WTC11 (cell line): ENCODE results near the gene PPP2R3C. TPM values are rescaled to one million over a fixed set of nuclear protein-coding genes. Genes with fewer than 3 reads are reported as not detected.

Source experiments
- ATAC-seq: fragments of 200-7000 bp; cut with Tn5 transposase; 2 replicates; pipeline ENCODE4 v1.10.0; 2021; ENCODE audit warnings: mild to moderate bottlenecking, moderate library complexity
- CTCF ChIA-PET: fragments of 300-600 bp; sonication (Branson Sonifier 250); formaldehyde crosslinking; loops from one replicate; lab custom pipeline; 2021; ENCODE audit warnings: antibody characterized with exemption; lab: Charles Lee
- POLR2A ChIA-PET: fragments of 350-600 bp; sonication (Branson Sonifier 250); formaldehyde crosslinking; loops from one replicate; lab custom pipeline; 2021; ENCODE audit warnings: antibody characterized with exemption; lab: Charles Lee
- DNase-seq: peaks from one replicate; pipeline ENCODE4 v3.0.0; 2021; ENCODE audit warnings: low spot score
- H3K27ac Mint-ChIP-seq: 2 replicates; pipeline ENCODE4 v1.8.0; 2021; ENCODE audit warnings: mixed read lengths
- H3K27me3 Mint-ChIP-seq: 2 replicates; pipeline ENCODE4 v1.8.0; 2021; ENCODE audit warnings: low read depth, mild to moderate bottlenecking, moderate library complexity, mixed read lengths
- H3K36me3 Mint-ChIP-seq: 2 replicates; pipeline ENCODE4 v1.8.0; 2021; ENCODE audit warnings: mixed read lengths
- H3K4me1 Mint-ChIP-seq: 2 replicates; pipeline ENCODE4 v1.8.0; 2022; ENCODE audit warnings: mixed read lengths
- H3K4me3 Mint-ChIP-seq: 2 replicates; pipeline ENCODE4 v1.8.0; 2021; ENCODE audit warnings: mild to moderate bottlenecking, moderate library complexity, mixed read lengths
- H3K9me3 Mint-ChIP-seq: 2 replicates; pipeline ENCODE4 v1.8.0; 2021; ENCODE audit warnings: mixed read lengths
- CBFB ChIP-seq: sonication (generic); formaldehyde crosslinking; IDR thresholded peaks from 2 replicates; pipeline ENCODE4 v1.8.1; 2022; ENCODE audit warnings: mild to moderate bottlenecking, low read depth, missing genetic modification reagents
- FOXJ3 ChIP-seq: sonication (generic); formaldehyde crosslinking; IDR thresholded peaks from 2 replicates; pipeline ENCODE4 v1.9.0; 2021; ENCODE audit warnings: missing genetic modification reagents, mild to moderate bottlenecking, borderline replicate concordance
- GTF2I ChIP-seq: fragments of 250-450 bp; sonication (Bioruptor Pico); conservative IDR thresholded peaks from 2 replicates; pipeline ENCODE4 v1.4.0; 2021; ENCODE audit warnings: mild to moderate bottlenecking
- IRF2 ChIP-seq: sonication (generic); formaldehyde crosslinking; IDR thresholded peaks from 2 replicates; pipeline ENCODE4 v1.8.0; 2022; ENCODE audit warnings: low read depth, missing genetic modification reagents, borderline replicate concordance
- PRRX2 ChIP-seq: fragments of 250-450 bp; sonication (Bioruptor Pico); IDR thresholded peaks from 2 replicates; pipeline ENCODE4 v1.8.0; 2021; ENCODE audit warnings: mild to moderate bottlenecking
- SMAD4 ChIP-seq: sonication (generic); formaldehyde crosslinking; IDR thresholded peaks from 2 replicates; pipeline ENCODE4 v1.8.0; 2022; ENCODE audit warnings: mild to moderate bottlenecking, missing genetic modification reagents
- TCF7 ChIP-seq: sonication (generic); formaldehyde crosslinking; IDR thresholded peaks from 2 replicates; pipeline ENCODE4 v1.8.0; 2022; ENCODE audit warnings: mild to moderate bottlenecking, low read depth, missing genetic modification reagents, moderate library complexity
- total RNA-seq: library from RNA; stranded (reverse); gene quantifications from 3 replicates; pipeline ENCODE4 v1.2.3, GENCODE V29; 2021
- TF ChIP-seq, protein P1 (sequence below): sonication (generic); formaldehyde crosslinking; IDR thresholded peaks from 2 replicates; pipeline ENCODE4 v1.8.1; 2023; ENCODE audit warnings: mild to moderate bottlenecking, missing genetic modification reagents
- TF ChIP-seq, protein P2 (sequence below): sonication (generic); formaldehyde crosslinking; IDR thresholded peaks from 2 replicates; pipeline ENCODE4 v1.8.1; 2022; ENCODE audit warnings: mild to moderate bottlenecking, missing genetic modification reagents, moderate library complexity, borderline replicate concordance
- TF ChIP-seq, protein P3 (sequence below): sonication (generic); formaldehyde crosslinking; IDR thresholded peaks from 2 replicates; pipeline ENCODE4 v1.8.1; 2022; ENCODE audit warnings: low read depth, mild to moderate bottlenecking, moderate library complexity, missing genetic modification reagents, borderline replicate concordance
- TF ChIP-seq, protein P4 (sequence below): sonication (generic); formaldehyde crosslinking; IDR thresholded peaks from 2 replicates; pipeline ENCODE4 v1.8.0; 2022; ENCODE audit warnings: missing genetic modification reagents
- TF ChIP-seq, protein P5 (sequence below): sonication (generic); formaldehyde crosslinking; IDR thresholded peaks from 2 replicates; pipeline ENCODE4 v1.8.1; 2023; ENCODE audit warnings: mild to moderate bottlenecking, missing genetic modification reagents, borderline replicate concordance
- TF ChIP-seq, protein P6 (sequence below): sonication (generic); formaldehyde crosslinking; IDR thresholded peaks from 2 replicates; pipeline ENCODE4 v1.8.0; 2022; ENCODE audit warnings: mild to moderate bottlenecking, missing genetic modification reagents

PPP2R3C gene
- total RNA-seq, 1 experiment from 2014 or later = 31.6 TPM

DNA sequence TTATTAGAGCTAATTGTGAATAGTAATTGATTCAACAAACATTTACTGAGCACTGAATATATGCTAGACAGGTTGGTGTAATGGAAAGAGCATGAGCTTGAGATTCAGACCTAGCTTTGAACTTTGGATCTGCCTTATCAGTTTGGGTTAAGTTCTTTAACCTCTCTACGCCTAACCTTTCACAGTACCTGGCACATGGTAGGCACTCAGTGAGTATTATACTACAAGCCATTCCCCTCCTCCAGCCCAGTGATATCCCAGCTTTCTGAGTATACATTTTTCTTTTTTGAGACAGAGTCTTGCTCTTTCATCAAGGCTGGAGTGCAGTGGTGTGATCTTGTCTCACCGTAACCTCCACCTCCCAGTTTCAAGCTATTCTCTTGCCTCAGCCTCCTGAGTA, 43.7 kb downstream of the PPP2R3C start:
- Mint-ChIP-seq H3K4me3 (no peak overlapping the region), H3K36me3 (peaks cover 11% of the 10 kb centered on the region; the same call in 1 of the 2 replicates), H3K9me3 (no peaks in the 10 kb centered on the region), H3K27me3 (no peaks in the 10 kb centered on the region), H3K4me1 (no peaks in the 10 kb centered on the region), H3K27ac (no peak overlapping the region)
- TF ChIP-seq, protein P1, sequence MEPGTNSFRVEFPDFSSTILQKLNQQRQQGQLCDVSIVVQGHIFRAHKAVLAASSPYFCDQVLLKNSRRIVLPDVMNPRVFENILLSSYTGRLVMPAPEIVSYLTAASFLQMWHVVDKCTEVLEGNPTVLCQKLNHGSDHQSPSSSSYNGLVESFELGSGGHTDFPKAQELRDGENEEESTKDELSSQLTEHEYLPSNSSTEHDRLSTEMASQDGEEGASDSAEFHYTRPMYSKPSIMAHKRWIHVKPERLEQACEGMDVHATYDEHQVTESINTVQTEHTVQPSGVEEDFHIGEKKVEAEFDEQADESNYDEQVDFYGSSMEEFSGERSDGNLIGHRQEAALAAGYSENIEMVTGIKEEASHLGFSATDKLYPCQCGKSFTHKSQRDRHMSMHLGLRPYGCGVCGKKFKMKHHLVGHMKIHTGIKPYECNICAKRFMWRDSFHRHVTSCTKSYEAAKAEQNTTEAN = no peak
- TF ChIP-seq, protein P2, sequence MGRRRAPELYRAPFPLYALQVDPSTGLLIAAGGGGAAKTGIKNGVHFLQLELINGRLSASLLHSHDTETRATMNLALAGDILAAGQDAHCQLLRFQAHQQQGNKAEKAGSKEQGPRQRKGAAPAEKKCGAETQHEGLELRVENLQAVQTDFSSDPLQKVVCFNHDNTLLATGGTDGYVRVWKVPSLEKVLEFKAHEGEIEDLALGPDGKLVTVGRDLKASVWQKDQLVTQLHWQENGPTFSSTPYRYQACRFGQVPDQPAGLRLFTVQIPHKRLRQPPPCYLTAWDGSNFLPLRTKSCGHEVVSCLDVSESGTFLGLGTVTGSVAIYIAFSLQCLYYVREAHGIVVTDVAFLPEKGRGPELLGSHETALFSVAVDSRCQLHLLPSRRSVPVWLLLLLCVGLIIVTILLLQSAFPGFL (CRISPR knock-in tag) = no peak
- TF ChIP-seq, protein P3, sequence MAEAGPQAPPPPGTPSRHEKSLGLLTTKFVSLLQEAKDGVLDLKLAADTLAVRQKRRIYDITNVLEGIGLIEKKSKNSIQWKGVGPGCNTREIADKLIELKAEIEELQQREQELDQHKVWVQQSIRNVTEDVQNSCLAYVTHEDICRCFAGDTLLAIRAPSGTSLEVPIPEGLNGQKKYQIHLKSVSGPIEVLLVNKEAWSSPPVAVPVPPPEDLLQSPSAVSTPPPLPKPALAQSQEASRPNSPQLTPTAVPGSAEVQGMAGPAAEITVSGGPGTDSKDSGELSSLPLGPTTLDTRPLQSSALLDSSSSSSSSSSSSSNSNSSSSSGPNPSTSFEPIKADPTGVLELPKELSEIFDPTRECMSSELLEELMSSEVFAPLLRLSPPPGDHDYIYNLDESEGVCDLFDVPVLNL (CRISPR knock-in tag) = no peak
- TF ChIP-seq PRRX2 (CRISPR knock-in tag) (no peak), FOXJ3 (CRISPR knock-in tag) (no peak), GTF2I (CRISPR knock-in tag) (no peak)
- TF ChIP-seq, protein P4, sequence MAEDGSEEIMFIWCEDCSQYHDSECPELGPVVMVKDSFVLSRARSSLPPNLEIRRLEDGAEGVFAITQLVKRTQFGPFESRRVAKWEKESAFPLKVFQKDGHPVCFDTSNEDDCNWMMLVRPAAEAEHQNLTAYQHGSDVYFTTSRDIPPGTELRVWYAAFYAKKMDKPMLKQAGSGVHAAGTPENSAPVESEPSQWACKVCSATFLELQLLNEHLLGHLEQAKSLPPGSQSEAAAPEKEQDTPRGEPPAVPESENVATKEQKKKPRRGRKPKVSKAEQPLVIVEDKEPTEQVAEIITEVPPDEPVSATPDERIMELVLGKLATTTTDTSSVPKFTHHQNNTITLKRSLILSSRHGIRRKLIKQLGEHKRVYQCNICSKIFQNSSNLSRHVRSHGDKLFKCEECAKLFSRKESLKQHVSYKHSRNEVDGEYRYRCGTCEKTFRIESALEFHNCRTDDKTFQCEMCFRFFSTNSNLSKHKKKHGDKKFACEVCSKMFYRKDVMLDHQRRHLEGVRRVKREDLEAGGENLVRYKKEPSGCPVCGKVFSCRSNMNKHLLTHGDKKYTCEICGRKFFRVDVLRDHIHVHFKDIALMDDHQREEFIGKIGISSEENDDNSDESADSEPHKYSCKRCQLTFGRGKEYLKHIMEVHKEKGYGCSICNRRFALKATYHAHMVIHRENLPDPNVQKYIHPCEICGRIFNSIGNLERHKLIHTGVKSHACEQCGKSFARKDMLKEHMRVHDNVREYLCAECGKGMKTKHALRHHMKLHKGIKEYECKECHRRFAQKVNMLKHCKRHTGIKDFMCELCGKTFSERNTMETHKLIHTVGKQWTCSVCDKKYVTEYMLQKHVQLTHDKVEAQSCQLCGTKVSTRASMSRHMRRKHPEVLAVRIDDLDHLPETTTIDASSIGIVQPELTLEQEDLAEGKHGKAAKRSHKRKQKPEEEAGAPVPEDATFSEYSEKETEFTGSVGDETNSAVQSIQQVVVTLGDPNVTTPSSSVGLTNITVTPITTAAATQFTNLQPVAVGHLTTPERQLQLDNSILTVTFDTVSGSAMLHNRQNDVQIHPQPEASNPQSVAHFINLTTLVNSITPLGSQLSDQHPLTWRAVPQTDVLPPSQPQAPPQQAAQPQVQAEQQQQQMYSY (CRISPR knock-in tag) = no peak
- TF ChIP-seq, protein P5, sequence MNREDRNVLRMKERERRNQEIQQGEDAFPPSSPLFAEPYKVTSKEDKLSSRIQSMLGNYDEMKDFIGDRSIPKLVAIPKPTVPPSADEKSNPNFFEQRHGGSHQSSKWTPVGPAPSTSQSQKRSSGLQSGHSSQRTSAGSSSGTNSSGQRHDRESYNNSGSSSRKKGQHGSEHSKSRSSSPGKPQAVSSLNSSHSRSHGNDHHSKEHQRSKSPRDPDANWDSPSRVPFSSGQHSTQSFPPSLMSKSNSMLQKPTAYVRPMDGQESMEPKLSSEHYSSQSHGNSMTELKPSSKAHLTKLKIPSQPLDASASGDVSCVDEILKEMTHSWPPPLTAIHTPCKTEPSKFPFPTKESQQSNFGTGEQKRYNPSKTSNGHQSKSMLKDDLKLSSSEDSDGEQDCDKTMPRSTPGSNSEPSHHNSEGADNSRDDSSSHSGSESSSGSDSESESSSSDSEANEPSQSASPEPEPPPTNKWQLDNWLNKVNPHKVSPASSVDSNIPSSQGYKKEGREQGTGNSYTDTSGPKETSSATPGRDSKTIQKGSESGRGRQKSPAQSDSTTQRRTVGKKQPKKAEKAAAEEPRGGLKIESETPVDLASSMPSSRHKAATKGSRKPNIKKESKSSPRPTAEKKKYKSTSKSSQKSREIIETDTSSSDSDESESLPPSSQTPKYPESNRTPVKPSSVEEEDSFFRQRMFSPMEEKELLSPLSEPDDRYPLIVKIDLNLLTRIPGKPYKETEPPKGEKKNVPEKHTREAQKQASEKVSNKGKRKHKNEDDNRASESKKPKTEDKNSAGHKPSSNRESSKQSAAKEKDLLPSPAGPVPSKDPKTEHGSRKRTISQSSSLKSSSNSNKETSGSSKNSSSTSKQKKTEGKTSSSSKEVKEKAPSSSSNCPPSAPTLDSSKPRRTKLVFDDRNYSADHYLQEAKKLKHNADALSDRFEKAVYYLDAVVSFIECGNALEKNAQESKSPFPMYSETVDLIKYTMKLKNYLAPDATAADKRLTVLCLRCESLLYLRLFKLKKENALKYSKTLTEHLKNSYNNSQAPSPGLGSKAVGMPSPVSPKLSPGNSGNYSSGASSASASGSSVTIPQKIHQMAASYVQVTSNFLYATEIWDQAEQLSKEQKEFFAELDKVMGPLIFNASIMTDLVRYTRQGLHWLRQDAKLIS (CRISPR knock-in tag) = no peak
- ATAC-seq = no peak
- no peak for DNase-seq
- POLR2A ChIA-PET = interaction anchor here (0.6 kb wide), 1 partner anchor 13 kb away, joined by 3 read pairs; no protein-coding TSS in a partner anchor
- CTCF ChIA-PET = no interaction called here

DNA sequence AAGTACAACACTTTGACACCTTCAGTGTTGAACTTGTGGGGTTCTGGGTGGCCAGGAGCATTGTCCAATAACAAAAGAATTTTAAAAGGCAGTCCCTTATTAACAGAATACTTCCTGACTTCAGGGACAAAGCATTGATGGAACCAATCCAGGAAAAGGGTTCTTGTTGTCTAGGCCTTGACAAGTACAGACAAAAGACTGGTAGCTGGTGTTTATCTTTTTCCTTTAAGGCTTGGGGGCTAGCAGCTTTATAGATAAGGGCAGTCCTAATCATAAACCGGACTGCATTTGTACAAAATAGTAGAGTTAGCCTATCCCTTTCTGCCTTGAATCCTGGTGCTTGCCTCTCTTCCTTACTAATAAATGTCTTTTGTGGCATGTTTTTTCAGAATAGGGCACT, 48.3 kb downstream of the PPP2R3C start:
- DNase-seq (no peak), ATAC-seq (no peak)
- Mint-ChIP-seq H3K36me3 (peaks cover 20% of the 10 kb centered on the region), H3K27me3 (no peaks in the 10 kb centered on the region), H3K27ac (no peak overlapping the region), H3K4me3 (no peak overlapping the region), H3K9me3 (0 out of 2 replicates have a peak, but pooled peaks cover 2% of the 10 kb centered on the region), H3K4me1 (no peaks in the 10 kb centered on the region)
- ChIA-PET CTCF (no interaction called here), POLR2A (no interaction called here)
- TF ChIP-seq IRF2 (no peak), CBFB (CRISPR knock-in tag) (no peak), SMAD4 (CRISPR knock-in tag) (no peak), TCF7 (CRISPR knock-in tag) (no peak)
- TF ChIP-seq, protein P1 = no peak
- TF ChIP-seq, protein P6, sequence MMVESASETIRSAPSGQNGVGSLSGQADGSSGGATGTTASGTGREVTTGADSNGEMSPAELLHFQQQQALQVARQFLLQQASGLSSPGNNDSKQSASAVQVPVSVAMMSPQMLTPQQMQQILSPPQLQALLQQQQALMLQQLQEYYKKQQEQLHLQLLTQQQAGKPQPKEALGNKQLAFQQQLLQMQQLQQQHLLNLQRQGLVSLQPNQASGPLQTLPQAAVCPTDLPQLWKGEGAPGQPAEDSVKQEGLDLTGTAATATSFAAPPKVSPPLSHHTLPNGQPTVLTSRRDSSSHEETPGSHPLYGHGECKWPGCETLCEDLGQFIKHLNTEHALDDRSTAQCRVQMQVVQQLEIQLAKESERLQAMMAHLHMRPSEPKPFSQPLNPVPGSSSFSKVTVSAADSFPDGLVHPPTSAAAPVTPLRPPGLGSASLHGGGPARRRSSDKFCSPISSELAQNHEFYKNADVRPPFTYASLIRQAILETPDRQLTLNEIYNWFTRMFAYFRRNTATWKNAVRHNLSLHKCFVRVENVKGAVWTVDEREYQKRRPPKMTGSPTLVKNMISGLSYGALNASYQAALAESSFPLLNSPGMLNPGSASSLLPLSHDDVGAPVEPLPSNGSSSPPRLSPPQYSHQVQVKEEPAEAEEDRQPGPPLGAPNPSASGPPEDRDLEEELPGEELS (CRISPR knock-in tag) = no peak
- TF ChIP-seq, protein P5 (CRISPR knock-in tag) = no peak
